CD4-positive, CD25-positive, alpha-beta regulatory T cell (primary cell): Measurements from ENCODE around the gene RAB44. TPM values are rescaled to one million over a fixed set of nuclear protein-coding genes. Genes with fewer than 3 reads are reported as not detected.

Experiments used
- ATAC-seq, 2 donors: fragments of 150-1000 bp; cut with Tn5 transposase; one replicate each; pipeline ENCODE4 v1.10.0; 2021; ENCODE audit warnings: low read depth in 2 of 2, moderate number of reproducible peaks in 2 of 2, moderate library complexity in 1 of 2
- DNase-seq, 3 donors: peaks; one replicate each; pipeline versions ENCODE4 v3.0.0 to v3.0.0-alpha.2; 2012 to 2022; ENCODE audit warnings: mixed read lengths in 1 of 3
- H3K27ac ChIP-seq: one replicate; pipeline ENCODE4 v1.7.0; 2013; ENCODE audit warnings: mild to moderate bottlenecking, low read length; ENCODE audit not compliant: insufficient read depth, poor library complexity, severe bottlenecking
- H3K27me3 ChIP-seq: one replicate; pipeline ENCODE4 v1.7.0; 2013; ENCODE audit warnings: low read length; ENCODE audit not compliant: control insufficient read depth, insufficient read depth
- H3K36me3 ChIP-seq: one replicate; pipeline ENCODE4 v1.7.0; 2013; ENCODE audit warnings: mild to moderate bottlenecking, low read length, moderate library complexity; ENCODE audit not compliant: control insufficient read depth, insufficient read depth
- H3K4me1 ChIP-seq: 2 replicates; pipeline ENCODE4 v1.7.0; 2013; ENCODE audit warnings: mild to moderate bottlenecking, low read length; ENCODE audit not compliant: insufficient read depth, control insufficient read depth, poor library complexity, severe bottlenecking
- H3K4me3 ChIP-seq: one replicate; pipeline ENCODE4 v1.7.0; 2013; ENCODE audit warnings: low read depth, mild to moderate bottlenecking, low read length, moderate library complexity
- H3K9me3 ChIP-seq, 2 experiments: 1 replicate in 1 of 2; 2 replicates in 1 of 2; pipeline ENCODE4 v1.7.0; 2013; ENCODE audit warnings: low read length in 2 of 2, mild to moderate bottlenecking in 1 of 2, moderate library complexity in 1 of 2; ENCODE audit not compliant: control insufficient read depth in 2 of 2
- H3K27ac Mint-ChIP-seq, 3 donors: one replicate each; pipeline ENCODE4 v1.8.0; 2020 to 2022; ENCODE audit warnings: mild to moderate bottlenecking in 3 of 3, mixed read lengths in 3 of 3, moderate library complexity in 2 of 3
- H3K27me3 Mint-ChIP-seq: one replicate; pipeline ENCODE4 v1.8.0; 2022; ENCODE audit warnings: mild to moderate bottlenecking, mixed read lengths
- H3K36me3 Mint-ChIP-seq: one replicate; pipeline ENCODE4 v1.8.0; 2020; ENCODE audit warnings: mixed read lengths
- H3K4me1 Mint-ChIP-seq, 4 donors: one replicate each; pipeline ENCODE4 v1.8.0; 2020 to 2022; ENCODE audit warnings: mixed read lengths in 4 of 4, mild to moderate bottlenecking in 1 of 4
- H3K4me3 Mint-ChIP-seq, 4 donors: one replicate each; pipeline ENCODE4 v1.8.0; 2020 to 2022; ENCODE audit warnings: mild to moderate bottlenecking in 4 of 4, mixed read lengths in 4 of 4, moderate library complexity in 3 of 4
- H3K9me3 Mint-ChIP-seq, 7 donors: one replicate each; pipeline ENCODE4 v1.8.0; 2020 to 2022; ENCODE audit warnings: mixed read lengths in 7 of 7, mild to moderate bottlenecking in 3 of 7, moderate library complexity in 2 of 7
- polyA plus RNA-seq, 4 donors: library from polyadenylated mRNA; unstranded; fragments of 300-500 nt; fragmentation: Illumina TruSeq; gene quantifications; one replicate each; pipeline ENCODE4 v1.2.3, GENCODE V29; 2021
- total RNA-seq: library from RNA; stranded (reverse); gene quantifications from one replicate; pipeline ENCODE4 v1.2.3, GENCODE V29; 2022

The RAB44 gene
- total and polyA plus RNA-seq, 5 donors from 2014 or later, result 0.27 TPM; not detected in 4

- Mint-ChIP-seq H3K4me3 (no peak overlapping the region), H3K36me3 (no peaks in the 10 kb centered on the region), H3K27me3 (no peaks in the 10 kb centered on the region), H3K4me1 (peaks cover 8 to 27% (median 18%) of the 10 kb centered on the region in 4 donors), H3K9me3 (no peaks in the 10 kb centered on the region), H3K27ac (no peak overlapping the region)
- Histone ChIP-seq H3K4me1 (peaks cover 14% of the 10 kb centered on the region), H3K27ac (no peak overlapping the region), H3K27me3 (no peaks in the 10 kb centered on the region), H3K4me3 (no peak overlapping the region), H3K9me3 (no peaks in the 10 kb centered on the region), H3K36me3 (no peaks in the 10 kb centered on the region)
- ATAC-seq (no peak), DNase-seq (no peak)
These were observed 64.5 kb downstream of the RAB44 start for GRCh38 chr6:36762123-36762522.

- Histone ChIP-seq H3K4me3 (no peak overlapping the region), H3K36me3 (no peaks in the 10 kb centered on the region), H3K4me1 (peaks cover 19% of the 10 kb centered on the region), H3K9me3 (no peaks in the 10 kb centered on the region), H3K27ac (no peak overlapping the region), H3K27me3 (no peaks in the 10 kb centered on the region)
- Mint-ChIP-seq H3K27ac (no peak overlapping the region), H3K4me1 (peaks cover 17 to 31% (median 22%) of the 10 kb centered on the region in 4 donors), H3K9me3 (no peaks in the 10 kb centered on the region), H3K36me3 (no peaks in the 10 kb centered on the region), H3K27me3 (no peaks in the 10 kb centered on the region), H3K4me3 (no peak overlapping the region)
- ATAC-seq (no peak), DNase-seq (no peak)
These were observed 67.6 kb downstream of the RAB44 start for GRCh38 chr6:36765190-36765589.

GRCh38 chr6:36765594-36766398 is 68.2 kb downstream of the RAB44 start:
- H3K4me3 ChIP-seq, result no peak overlapping the region
- no peaks in the 10 kb centered on the region for H3K36me3 ChIP-seq
- H3K27me3 ChIP-seq, result no peaks in the 10 kb centered on the region
- peaks cover 25% of the 10 kb centered on the region for H3K4me1 ChIP-seq
- Mint-ChIP-seq H3K27ac (no peak overlapping the region), H3K36me3 (no peaks in the 10 kb centered on the region), H3K4me3 (peak overlapping the region in 2 of 4 donors; percentile 52 to 62), H3K4me1 (peaks cover 22 to 37% (median 27%) of the 10 kb centered on the region in 4 donors), H3K27me3 (no peaks in the 10 kb centered on the region), H3K9me3 (no peaks in the 10 kb centered on the region)
- ATAC-seq (peak; percentile 74 to 79), DNase-seq (peak; percentile 56 to 85 (median 74))
- H3K27ac ChIP-seq, result no peak overlapping the region
- H3K9me3 ChIP-seq, result no peaks in the 10 kb centered on the region

GRCh38 chr6:36766399-36766945 is 68.8 kb downstream of the RAB44 start:
- H3K9me3 Mint-ChIP-seq, result no peaks in the 10 kb centered on the region
- H3K4me1 Mint-ChIP-seq, result peaks cover 27 to 43% (median 31%) of the 10 kb centered on the region in 4 donors
- no peaks in the 10 kb centered on the region for H3K9me3 ChIP-seq
- no peak overlapping the region for H3K4me3 ChIP-seq
- DNase-seq (no peak), ATAC-seq (no peak)
- peak overlapping the region in 3 of 4 donors; percentile 38 to 62 (median 52) for H3K4me3 Mint-ChIP-seq
- H3K4me1 ChIP-seq, result peaks cover 27% of the 10 kb centered on the region
- H3K36me3 ChIP-seq, result no peaks in the 10 kb centered on the region
- H3K27ac Mint-ChIP-seq, result no peak overlapping the region
- H3K27me3 ChIP-seq, result no peaks in the 10 kb centered on the region
- H3K36me3 Mint-ChIP-seq, result no peaks in the 10 kb centered on the region
- H3K27me3 Mint-ChIP-seq, result no peaks in the 10 kb centered on the region
- H3K27ac ChIP-seq, result no peak overlapping the region

GRCh38 chr6:36769183-36769675 is 71.6 kb downstream of the RAB44 start:
- DNase-seq (no peak), ATAC-seq (peak in 1 of 2 donors; percentile 14)
- H3K27ac ChIP-seq, result peak overlapping the region; percentile 61
- H3K4me3 Mint-ChIP-seq, result peak overlapping the region; percentile 57 to 86 (median 78)
- no peaks in the 10 kb centered on the region for H3K27me3 ChIP-seq
- H3K36me3 ChIP-seq, result no peaks in the 10 kb centered on the region
- H3K9me3 ChIP-seq, result no peaks in the 10 kb centered on the region
- no peaks in the 10 kb centered on the region for H3K9me3 Mint-ChIP-seq
- peaks cover 29 to 56% (median 32%) of the 10 kb centered on the region in 4 donors for H3K4me1 Mint-ChIP-seq
- peaks cover 27% of the 10 kb centered on the region for H3K4me1 ChIP-seq
- H3K27ac Mint-ChIP-seq, result peak overlapping the region; percentile 91 to 97 (median 96)
- H3K27me3 Mint-ChIP-seq, result peaks cover 4% of the 10 kb centered on the region
- peak overlapping the region; percentile 1 for H3K4me3 ChIP-seq
- no peaks in the 10 kb centered on the region for H3K36me3 Mint-ChIP-seq

GRCh38 chr6:36769676-36770499 is 72.3 kb downstream of the RAB44 start:
- Mint-ChIP-seq H3K4me1 (peaks cover 29 to 56% (median 32%) of the 10 kb centered on the region in 4 donors), H3K4me3 (peak overlapping the region; percentile 57 to 86 (median 78)), H3K36me3 (no peaks in the 10 kb centered on the region), H3K27me3 (peaks cover 4% of the 10 kb centered on the region), H3K27ac (peak overlapping the region; percentile 91 to 97 (median 96)), H3K9me3 (no peaks in the 10 kb centered on the region)
- H3K9me3 ChIP-seq, result no peaks in the 10 kb centered on the region
- peaks cover 27% of the 10 kb centered on the region for H3K4me1 ChIP-seq
- ATAC-seq (peak; percentile 56 to 59), DNase-seq (peak in 1 of 3 donors; percentile 85)
- peak overlapping the region; percentile 61 for H3K27ac ChIP-seq
- H3K4me3 ChIP-seq, result peak overlapping the region; percentile 57
- H3K27me3 ChIP-seq, result no peaks in the 10 kb centered on the region
- H3K36me3 ChIP-seq, result no peaks in the 10 kb centered on the region

- H3K27ac Mint-ChIP-seq, result peak overlapping the region; percentile 91 to 97 (median 96)
- H3K36me3 ChIP-seq, result no peaks in the 10 kb centered on the region
- H3K36me3 Mint-ChIP-seq, result no peaks in the 10 kb centered on the region
- ATAC-seq (no peak), DNase-seq (no peak)
- H3K4me1 Mint-ChIP-seq, result peaks cover 27 to 51% (median 30%) of the 10 kb centered on the region in 4 donors
- peaks cover 4% of the 10 kb centered on the region for H3K27me3 Mint-ChIP-seq
- peaks cover 27% of the 10 kb centered on the region for H3K4me1 ChIP-seq
- no peak overlapping the region for H3K4me3 ChIP-seq
- no peaks in the 10 kb centered on the region for H3K9me3 ChIP-seq
- no peaks in the 10 kb centered on the region for H3K9me3 Mint-ChIP-seq
- peak overlapping the region in 3 of 4 donors; percentile 12 to 83 (median 69) for H3K4me3 Mint-ChIP-seq
- H3K27ac ChIP-seq, result peak overlapping the region; percentile 47
- H3K27me3 ChIP-seq, result no peaks in the 10 kb centered on the region
These were observed 73.5 kb downstream of the RAB44 start for GRCh38 chr6:36771145-36771544.
